ENCODE data around the gene TRERF1. TPM values are rescaled to one million over a fixed set of nuclear protein-coding genes. Genes with fewer than 3 reads are reported as not detected.

Gene TRERF1
- total and polyA plus RNA-seq, 2 of the 8 experiments (the other 6 are each of a cell fraction or from before 2014, with no cell fraction given) = 10.8 to 21.5 TPM

DNA sequence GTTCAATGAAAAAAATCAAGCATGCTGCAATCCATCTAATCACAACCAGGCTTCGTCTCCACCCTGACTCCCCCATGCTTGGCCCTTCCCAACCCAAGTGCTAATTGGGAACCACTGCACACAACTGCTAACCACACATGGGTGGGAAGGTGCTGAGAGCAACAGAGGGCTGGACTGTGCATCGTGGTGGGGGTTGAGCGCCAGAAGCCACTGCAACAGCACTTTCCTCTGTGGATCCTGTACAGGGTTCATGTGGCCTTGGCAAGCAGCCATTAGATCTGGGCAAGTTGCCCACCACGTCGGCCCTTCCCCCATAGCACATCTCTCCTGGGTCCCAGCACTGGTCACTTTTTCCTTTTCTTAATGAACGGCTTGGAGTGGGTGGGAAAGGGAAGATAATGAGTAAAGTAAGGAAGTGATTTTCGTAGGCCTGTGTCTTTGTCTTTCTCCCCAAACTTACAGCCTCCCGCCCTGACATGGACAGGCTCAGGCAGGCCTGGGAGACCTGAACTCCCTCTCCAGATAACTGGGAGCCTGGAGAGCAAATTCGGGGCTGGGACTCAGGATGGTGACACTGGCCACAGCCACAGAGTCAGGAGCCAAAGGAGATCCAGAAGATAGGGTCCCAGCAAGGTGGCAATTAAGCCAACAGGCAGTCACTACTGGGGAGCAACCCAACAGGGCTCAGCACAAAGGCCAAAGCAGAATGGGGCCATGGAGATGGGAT lies 199.7 kb downstream of the TRERF1 start:
- Histone ChIP-seq H3K9me3 (ENCODE audit: insufficient read depth in 2 of 2, low read depth in 1 of 2, low read length in 1 of 2) (no peaks in the 10 kb centered on the region), H3K4me3 (ENCODE audit: extremely low read depth in 1 of 4, insufficient read depth in 2 of 4, low read depth in 3 of 4, low read length in 4 of 4) (no peak overlapping the region), H4K5ac (ENCODE audit: insufficient read length, low read depth, low read length) (no peak overlapping the region), H3K4ac (replicated peaks; ENCODE audit: insufficient read length, low read depth, low read length) (no peak overlapping the region), H3K36me3 (ENCODE audit: control insufficient read depth in 2 of 4, insufficient read depth in 4 of 4, low read length in 3 of 4) (peaks cover 16 to 58% (median 46%) of the 10 kb centered on the region in 4 experiments), H2BK15ac (ENCODE audit: low read length) (no peak overlapping the region), H4K91ac (replicated peaks; ENCODE audit: insufficient read length, low read length) (no peak overlapping the region), H3K23ac (ENCODE audit: insufficient read length) (no peak overlapping the region), H3K4me2 (ENCODE audit: insufficient read depth in 1 of 2, low read depth in 2 of 2, low read length in 2 of 2) (no peak overlapping the region), H3K18ac (ENCODE audit: extremely low read depth, low read length) (no peak overlapping the region), H2AFZ (ENCODE audit: low read length) (no peak overlapping the region), H2BK20ac (ENCODE audit: low read length) (no peak overlapping the region), H3K27ac (ENCODE audit: low read depth, low read length) (no peak overlapping the region), H3K79me1 (ENCODE audit: low read depth, low read length) (no peaks in the 10 kb centered on the region), H3K9ac (replicated peaks in 1 of 4; ENCODE audit: extremely low read depth in 1 of 4, low read depth in 3 of 4, low read length in 3 of 4) (no peak overlapping the region), H2BK12ac (ENCODE audit: low read depth, low read length) (no peak overlapping the region), H4K8ac (ENCODE audit: extremely low read depth, insufficient read depth, low read length) (no peak overlapping the region), H2BK5ac (ENCODE audit: low read depth, low read length) (no peak overlapping the region; the same call in 1 of the 2 replicates), H3K23me2 (ENCODE audit: low read depth, low read length) (no peaks in the 10 kb centered on the region), H3K79me2 (ENCODE audit: control insufficient read depth in 1 of 2, insufficient read depth in 2 of 2, low read length in 2 of 2) (no peaks in the 10 kb centered on the region), H2BK120ac (replicated peaks; ENCODE audit: low read depth, low read length) (no peak overlapping the region), H3K14ac (ENCODE audit: insufficient read length) (no peak overlapping the region), H3K27me3 (replicated peaks in 1 of 4; ENCODE audit: control insufficient read depth in 3 of 4, extremely low read depth in 1 of 4, insufficient read depth in 3 of 4, low read length in 3 of 4) (no peaks in the 10 kb centered on the region), H3K56ac (replicated peaks; ENCODE audit: insufficient read length, low read depth, low read length) (no peak overlapping the region), H3K4me1 (replicated peaks in 1 of 4; ENCODE audit: control insufficient read depth in 3 of 4, insufficient read depth in 4 of 4, low read length in 3 of 4) (peaks cover 5 to 7% (median 7%) of the 10 kb centered on the region in 4 experiments; a peak in 5 of 7 replicates), H2AK5ac (ENCODE audit: low read depth, low read length) (no peak overlapping the region), H4K20me1 (replicated peaks in 1 of 2; ENCODE audit: control insufficient read depth in 1 of 2, insufficient read depth in 2 of 2, low read length in 2 of 2) (peaks cover 0 to 1% of the 10 kb centered on the region in 2 experiments)
- CTCF ChIA-PET (ENCODE audit: partially characterized antibody) = no interaction called here
- no peak for DNase-seq (ENCODE audit: low read depth in 1 of 2, low spot score in 2 of 2)
- TF ChIP-seq, protein P1, sequence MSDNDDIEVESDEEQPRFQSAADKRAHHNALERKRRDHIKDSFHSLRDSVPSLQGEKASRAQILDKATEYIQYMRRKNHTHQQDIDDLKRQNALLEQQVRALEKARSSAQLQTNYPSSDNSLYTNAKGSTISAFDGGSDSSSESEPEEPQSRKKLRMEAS (IDR thresholded peaks at IDR 0.05) = no peak
- TF ChIP-seq, protein P2, sequence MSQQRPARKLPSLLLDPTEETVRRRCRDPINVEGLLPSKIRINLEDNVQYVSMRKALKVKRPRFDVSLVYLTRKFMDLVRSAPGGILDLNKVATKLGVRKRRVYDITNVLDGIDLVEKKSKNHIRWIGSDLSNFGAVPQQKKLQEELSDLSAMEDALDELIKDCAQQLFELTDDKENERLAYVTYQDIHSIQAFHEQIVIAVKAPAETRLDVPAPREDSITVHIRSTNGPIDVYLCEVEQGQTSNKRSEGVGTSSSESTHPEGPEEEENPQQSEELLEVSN (IDR thresholded peaks at IDR 0.05) = no peak
- POLR2A ChIA-PET (ENCODE audit: partially characterized antibody) = no interaction called here
- FAIRE-seq = no peak
- WGBS, 2 experiments (ENCODE audit: extremely low coverage in 1 of 2, insufficient coverage in 1 of 2, insufficient read length in 1 of 2, insufficient replicate concordance in 2 of 2, low coverage in 1 of 2, low lambda C conversion rate in 2 of 2, missing lambda C conversion rate in 1 of 2) = 89% methylated on average over 9 of the region's 9 CpGs; no CpG with 5 or more reads in 1 of the 2 experiments

Data from H1 (cell line).